ENCODE data around the gene SLC12A7.

DNA sequence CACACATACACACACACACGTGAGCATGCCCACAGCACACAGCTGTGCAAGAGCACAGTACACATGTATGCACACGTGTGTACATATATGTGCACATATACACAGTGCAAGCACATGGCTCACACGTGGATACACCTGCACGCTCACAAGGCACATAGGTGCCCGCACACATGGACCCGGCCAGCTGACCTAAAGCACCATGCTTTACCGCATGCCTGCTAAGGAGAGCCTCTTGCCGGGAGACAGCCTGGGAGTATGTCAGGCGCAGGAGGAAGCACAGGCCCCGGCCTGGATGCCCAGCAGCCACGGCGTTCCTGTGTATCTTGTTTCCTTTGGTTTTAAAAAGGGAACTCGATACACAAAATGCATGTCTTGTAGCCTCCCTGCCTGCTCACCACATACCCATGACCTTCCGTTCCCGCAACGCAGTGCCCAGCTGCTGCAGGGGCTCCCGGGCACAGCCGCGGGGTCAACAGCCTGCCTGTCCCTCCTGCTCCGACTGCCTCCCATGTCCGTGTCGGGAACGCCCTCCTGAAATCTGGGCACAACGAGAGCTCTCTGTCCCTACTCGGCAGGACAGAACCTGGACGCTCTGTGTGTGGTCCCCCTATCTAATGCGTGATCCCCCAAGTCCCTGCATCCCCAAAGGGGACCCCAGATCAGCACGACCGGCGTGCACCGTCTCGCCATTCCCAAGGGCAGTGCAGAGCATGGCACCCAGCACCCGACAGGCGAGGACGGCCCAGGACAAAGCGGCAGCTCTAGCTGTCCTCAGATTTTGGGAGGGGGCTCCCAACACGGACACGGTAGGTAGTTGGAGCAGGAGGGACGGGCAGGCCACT is 3.6 kb downstream of the SLC12A7 start:
- TF ChIP-seq, protein P1, sequence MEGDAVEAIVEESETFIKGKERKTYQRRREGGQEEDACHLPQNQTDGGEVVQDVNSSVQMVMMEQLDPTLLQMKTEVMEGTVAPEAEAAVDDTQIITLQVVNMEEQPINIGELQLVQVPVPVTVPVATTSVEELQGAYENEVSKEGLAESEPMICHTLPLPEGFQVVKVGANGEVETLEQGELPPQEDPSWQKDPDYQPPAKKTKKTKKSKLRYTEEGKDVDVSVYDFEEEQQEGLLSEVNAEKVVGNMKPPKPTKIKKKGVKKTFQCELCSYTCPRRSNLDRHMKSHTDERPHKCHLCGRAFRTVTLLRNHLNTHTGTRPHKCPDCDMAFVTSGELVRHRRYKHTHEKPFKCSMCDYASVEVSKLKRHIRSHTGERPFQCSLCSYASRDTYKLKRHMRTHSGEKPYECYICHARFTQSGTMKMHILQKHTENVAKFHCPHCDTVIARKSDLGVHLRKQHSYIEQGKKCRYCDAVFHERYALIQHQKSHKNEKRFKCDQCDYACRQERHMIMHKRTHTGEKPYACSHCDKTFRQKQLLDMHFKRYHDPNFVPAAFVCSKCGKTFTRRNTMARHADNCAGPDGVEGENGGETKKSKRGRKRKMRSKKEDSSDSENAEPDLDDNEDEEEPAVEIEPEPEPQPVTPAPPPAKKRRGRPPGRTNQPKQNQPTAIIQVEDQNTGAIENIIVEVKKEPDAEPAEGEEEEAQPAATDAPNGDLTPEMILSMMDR (IDR thresholded peaks at IDR 0.05 in 8 of 11, conservative IDR thresholded peaks at IDR 0.05 in 3 of 11): no peak
- TF ChIP-seq POLR2A (IDR thresholded peaks at IDR 0.05): no peak

All from spleen (tissue), 7 donors.